Epithelial cell of proximal tubule (primary cell): ENCODE data around the gene LRP2. TPM values are rescaled to one million over a fixed set of nuclear protein-coding genes. Genes with fewer than 3 reads are reported as not detected.
"Not testable (repeated sequence)": the region's sequence is repeated elsewhere in the genome, so short reads cannot be mapped to it uniquely, and the experiment has no call there.

Experiments
- DNase-seq: peaks from one replicate; pipeline ENCODE4 v3.0.0-alpha.2; 2011; ENCODE audit warnings: low read depth
- H3K4me3 ChIP-seq: 2 replicates; pipeline ENCODE4 v1.5.1; 2011; ENCODE audit warnings: low read depth, mild to moderate bottlenecking, low read length
- CTCF ChIP-seq: conservative IDR thresholded peaks from 2 replicates; pipeline ENCODE4 v1.5.1; 2012; ENCODE audit warnings: low read depth, mild to moderate bottlenecking, low read length
- total RNA-seq: library from RNA; depleted of rRNA; stranded (reverse); fragments of >200 nt; gene quantifications from 2 replicates; pipeline ENCODE4 v1.2.3, GENCODE V29; 2015

Gene LRP2
- total RNA-seq, 1 donor from 2014 or later, result 0.17 TPM

- no peak overlapping the region for H3K4me3 ChIP-seq
- DNase-seq, result no peak
- TF ChIP-seq CTCF, result no peak
Observed at GRCh38 chr2:169330555-169331198, 31.7 kb downstream of the LRP2 start.

GRCh38 chr2:169329688-169330554, 32.4 kb downstream of the LRP2 start:
- TF ChIP-seq CTCF, result no peak
- no peak for DNase-seq
- H3K4me3 ChIP-seq, result no peak overlapping the region

- TF ChIP-seq CTCF, result no peak
- DNase-seq, result no peak
- H3K4me3 ChIP-seq, result no peak overlapping the region
Observed at GRCh38 chr2:169328785-169329184, 33.5 kb downstream of the LRP2 start.

- not testable (repeated sequence) for H3K4me3 ChIP-seq, DNase-seq
Observed at GRCh38 chr2:169327837-169328236, 34.5 kb downstream of the LRP2 start.

- DNase-seq, result not testable (repeated sequence)
Observed at GRCh38 chr2:169325886-169326285, 36.4 kb downstream of the LRP2 start.

GRCh38 chr2:169324581-169325260, 37.6 kb downstream of the LRP2 start:
- H3K4me3 ChIP-seq, result no peak overlapping the region
- DNase-seq, result no peak
- TF ChIP-seq CTCF, result no peak

More at GRCh38 chr2:169325886-169326285, 36.4 kb downstream of the LRP2 start:
- not testable (repeated sequence) for H3K4me3 ChIP-seq

GRCh38 chr2:169323841-169324240, 38.5 kb downstream of the LRP2 start:
- no peak for TF ChIP-seq CTCF
- no peak for DNase-seq

GRCh38 chr2:169320561-169320960, 41.8 kb downstream of the LRP2 start:
- DNase-seq, result no peak
- no peak overlapping the region for H3K4me3 ChIP-seq
- TF ChIP-seq CTCF, result no peak

More at GRCh38 chr2:169323841-169324240, 38.5 kb downstream of the LRP2 start:
- no peak overlapping the region for H3K4me3 ChIP-seq
